Measurements from ENCODE around the gene MYO5A.
A peak's percentile ranks its signal among the peaks of the same experiment; 100 is the strongest.

Gene MYO5A

GRCh38 chr15:52527911-52528563, 643 bp downstream of the MYO5A start (continued):
- TF ChIP-seq ZNF214 (tag by site-specific recombination; IDR thresholded peaks at IDR 0.05; ENCODE audit: borderline replicate concordance) (no peak), GLIS1 (tag by site-specific recombination; IDR thresholded peaks at IDR 0.05) (peak; percentile 63), TRIM28 (IDR thresholded peaks at IDR 0.05; ENCODE audit: borderline replicate concordance, low read length) (no peak), ZSCAN5A (tag by site-specific recombination; IDR thresholded peaks at IDR 0.05) (no peak), ZNF398 (tag by site-specific recombination; IDR thresholded peaks at IDR 0.05) (no peak), ZNF658 (tag by site-specific recombination; IDR thresholded peaks at IDR 0.05) (no peak), IKZF3 (tag by site-specific recombination; IDR thresholded peaks at IDR 0.05) (no peak), ZNF530 (tag by site-specific recombination; IDR thresholded peaks at IDR 0.05; ENCODE audit: low read depth) (no peak), EGR2 (tag by site-specific recombination; IDR thresholded peaks at IDR 0.05; ENCODE audit: low read depth) (no peak), ZNF48 (tag by site-specific recombination; IDR thresholded peaks at IDR 0.05) (no peak), ZSCAN4 (tag by site-specific recombination; IDR thresholded peaks at IDR 0.05) (no peak), ZNF660 (tag by site-specific recombination; IDR thresholded peaks at IDR 0.05) (no peak), ZNF302 (tag by site-specific recombination; IDR thresholded peaks at IDR 0.05; ENCODE audit: low read depth) (no peak), ZBTB20 (tag by site-specific recombination; IDR thresholded peaks at IDR 0.05) (peak; percentile 75), ZBTB10 (tag by site-specific recombination; IDR thresholded peaks at IDR 0.05) (no peak), ZNF132 (tag by site-specific recombination; IDR thresholded peaks at IDR 0.05; ENCODE audit: borderline replicate concordance) (no peak), ZNF223 (tag by site-specific recombination; IDR thresholded peaks at IDR 0.05) (no peak), ZNF791 (tag by site-specific recombination; IDR thresholded peaks at IDR 0.05) (no peak), ZNF473 (tag by site-specific recombination; IDR thresholded peaks at IDR 0.05) (no peak), ZNF221 (tag by site-specific recombination; IDR thresholded peaks at IDR 0.05; ENCODE audit: borderline replicate concordance) (no peak), ZFP41 (tag by site-specific recombination; IDR thresholded peaks at IDR 0.05; ENCODE audit: borderline replicate concordance) (no peak), ZNF350 (tag by site-specific recombination; IDR thresholded peaks at IDR 0.05) (no peak), ZNF292 (tag by site-specific recombination; IDR thresholded peaks at IDR 0.05; ENCODE audit: borderline replicate concordance, low read depth) (no peak), ZBTB17 (tag by site-specific recombination; IDR thresholded peaks at IDR 0.05) (peak; percentile 84), ZNF513 (tag by site-specific recombination; IDR thresholded peaks at IDR 0.05) (no peak), KLF1 (tag by site-specific recombination; IDR thresholded peaks at IDR 0.05) (no peak), ZNF10 (tag by site-specific recombination; IDR thresholded peaks at IDR 0.05) (no peak), ZNF138 (tag by site-specific recombination; IDR thresholded peaks at IDR 0.05; ENCODE audit: borderline replicate concordance) (no peak), BCL11A (tag by site-specific recombination; IDR thresholded peaks at IDR 0.05; ENCODE audit: low read depth) (no peak), ZNF157 (tag by site-specific recombination; IDR thresholded peaks at IDR 0.05) (no peak), ZFP37 (tag by site-specific recombination; IDR thresholded peaks at IDR 0.05) (no peak)
- TF ChIP-seq, protein P1, sequence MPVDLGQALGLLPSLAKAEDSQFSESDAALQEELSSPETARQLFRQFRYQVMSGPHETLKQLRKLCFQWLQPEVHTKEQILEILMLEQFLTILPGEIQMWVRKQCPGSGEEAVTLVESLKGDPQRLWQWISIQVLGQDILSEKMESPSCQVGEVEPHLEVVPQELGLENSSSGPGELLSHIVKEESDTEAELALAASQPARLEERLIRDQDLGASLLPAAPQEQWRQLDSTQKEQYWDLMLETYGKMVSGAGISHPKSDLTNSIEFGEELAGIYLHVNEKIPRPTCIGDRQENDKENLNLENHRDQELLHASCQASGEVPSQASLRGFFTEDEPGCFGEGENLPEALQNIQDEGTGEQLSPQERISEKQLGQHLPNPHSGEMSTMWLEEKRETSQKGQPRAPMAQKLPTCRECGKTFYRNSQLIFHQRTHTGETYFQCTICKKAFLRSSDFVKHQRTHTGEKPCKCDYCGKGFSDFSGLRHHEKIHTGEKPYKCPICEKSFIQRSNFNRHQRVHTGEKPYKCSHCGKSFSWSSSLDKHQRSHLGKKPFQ (tag by site-specific recombination; IDR thresholded peaks at IDR 0.05) = no peak

Data from HEK293 (cell line).